ENCODE data around the gene CRB3. TPM values are rescaled to one million over a fixed set of nuclear protein-coding genes. Genes with fewer than 3 reads are reported as not detected.

Gene CRB3
- polyA plus RNA-seq, 2 donors: 50.8 to 87.6 TPM

- Histone ChIP-seq H3K4me3 (ENCODE audit: low read depth in 1 of 2, low read length in 2 of 2) (no peak overlapping the region), H3K27ac (ENCODE audit: low read depth in 2 of 2, low read length in 1 of 2) (no peak overlapping the region), H3K27me3 (ENCODE audit: control insufficient read depth in 1 of 2, insufficient read depth in 2 of 2, low read length in 2 of 2) (no peaks in the 10 kb centered on the region), H3K9me3 (ENCODE audit: control insufficient read depth in 2 of 2, insufficient read depth in 1 of 2, low read depth in 1 of 2, low read length in 1 of 2) (peaks cover 2 to 12% of the 10 kb centered on the region in 2 donors), H3K4me1 (ENCODE audit: control insufficient read depth in 2 of 2, insufficient read depth in 2 of 2, low read length in 1 of 2) (no peaks in the 10 kb centered on the region), H3K36me3 (ENCODE audit: control insufficient read depth in 2 of 2, insufficient read depth in 2 of 2, low read length in 1 of 2) (peaks cover 17 to 23% of the 10 kb centered on the region in 2 donors)
- WGBS, 2 donors: 95 to 96% methylated on average over 19 of the region's 19 CpGs
Observed at GRCh38 chr19:6452223-6452614, 11.9 kb upstream of the CRB3 start.

DNA sequence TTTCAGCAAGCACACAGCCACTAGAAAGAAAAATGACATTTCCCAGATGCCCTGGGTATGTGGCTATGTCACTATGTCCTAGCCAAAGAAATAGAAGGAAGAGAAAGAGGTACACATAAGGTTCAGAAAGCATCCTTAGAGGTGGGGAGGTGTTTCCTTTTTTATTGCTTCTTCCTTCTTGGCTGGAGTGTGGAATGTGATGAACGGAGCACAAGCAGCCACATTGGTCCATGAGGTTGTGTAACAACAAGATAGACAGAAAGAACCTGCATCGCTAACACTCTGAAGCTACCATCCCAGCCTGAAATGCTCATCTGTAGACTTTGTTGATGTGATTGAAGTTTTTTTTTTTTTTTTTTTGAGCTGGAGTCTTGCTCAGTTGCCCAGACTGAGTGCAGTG lies 11.2 kb upstream of the CRB3 start:
- Histone ChIP-seq H3K4me1 (ENCODE audit: control insufficient read depth in 2 of 2, insufficient read depth in 2 of 2, low read length in 1 of 2) (no peaks in the 10 kb centered on the region), H3K4me3 (ENCODE audit: low read depth in 1 of 2, low read length in 2 of 2) (no peak overlapping the region), H3K27me3 (ENCODE audit: control insufficient read depth in 1 of 2, insufficient read depth in 2 of 2, low read length in 2 of 2) (no peaks in the 10 kb centered on the region), H3K36me3 (ENCODE audit: control insufficient read depth in 2 of 2, insufficient read depth in 2 of 2, low read length in 1 of 2) (peaks cover 17 to 23% of the 10 kb centered on the region in 2 donors), H3K9me3 (ENCODE audit: control insufficient read depth in 2 of 2, insufficient read depth in 1 of 2, low read depth in 1 of 2, low read length in 1 of 2) (peaks cover 2 to 12% of the 10 kb centered on the region in 2 donors), H3K27ac (ENCODE audit: low read depth in 2 of 2, low read length in 1 of 2) (no peak overlapping the region)
- WGBS, 2 donors: 97 to 98% methylated on average over 2 of the region's 2 CpGs

- H3K4me1 ChIP-seq (ENCODE audit: control insufficient read depth in 2 of 2, insufficient read depth in 2 of 2, low read length in 1 of 2): peaks cover 4% of the 10 kb centered on the region in 2 donors
- H3K27me3 ChIP-seq (ENCODE audit: control insufficient read depth in 1 of 2, insufficient read depth in 2 of 2, low read length in 2 of 2): no peaks in the 10 kb centered on the region
- no peak overlapping the region for H3K27ac ChIP-seq (ENCODE audit: low read depth in 2 of 2, low read length in 1 of 2)
- H3K4me3 ChIP-seq (ENCODE audit: low read depth in 1 of 2, low read length in 2 of 2): no peak overlapping the region
- WGBS, 2 donors: 98 to 99% methylated on average over 11 of the region's 11 CpGs
- H3K36me3 ChIP-seq (ENCODE audit: control insufficient read depth in 2 of 2, insufficient read depth in 2 of 2, low read length in 1 of 2): peaks cover 17 to 25% of the 10 kb centered on the region in 2 donors
- peaks cover 2 to 12% of the 10 kb centered on the region in 2 donors for H3K9me3 ChIP-seq (ENCODE audit: control insufficient read depth in 2 of 2, insufficient read depth in 1 of 2, low read depth in 1 of 2, low read length in 1 of 2)
Observed at GRCh38 chr19:6453951-6454565, 10.0 kb upstream of the CRB3 start.

GRCh38 chr19:6455924-6456323 lies 8.1 kb upstream of the CRB3 start:
- Histone ChIP-seq H3K27me3 (ENCODE audit: control insufficient read depth in 1 of 2, insufficient read depth in 2 of 2, low read length in 2 of 2) (no peaks in the 10 kb centered on the region), H3K27ac (ENCODE audit: low read depth in 2 of 2, low read length in 1 of 2) (no peak overlapping the region), H3K4me3 (ENCODE audit: low read depth in 1 of 2, low read length in 2 of 2) (no peak overlapping the region), H3K4me1 (ENCODE audit: control insufficient read depth in 2 of 2, insufficient read depth in 2 of 2, low read length in 1 of 2) (peaks cover 4% of the 10 kb centered on the region in 2 donors), H3K9me3 (ENCODE audit: control insufficient read depth in 2 of 2, insufficient read depth in 1 of 2, low read depth in 1 of 2, low read length in 1 of 2) (peaks cover 2 to 12% of the 10 kb centered on the region in 2 donors), H3K36me3 (ENCODE audit: control insufficient read depth in 2 of 2, insufficient read depth in 2 of 2, low read length in 1 of 2) (peaks cover 17 to 22% of the 10 kb centered on the region in 2 donors)
- WGBS, 2 donors: 92 to 95% methylated on average over 15 of the region's 15 CpGs

DNA sequence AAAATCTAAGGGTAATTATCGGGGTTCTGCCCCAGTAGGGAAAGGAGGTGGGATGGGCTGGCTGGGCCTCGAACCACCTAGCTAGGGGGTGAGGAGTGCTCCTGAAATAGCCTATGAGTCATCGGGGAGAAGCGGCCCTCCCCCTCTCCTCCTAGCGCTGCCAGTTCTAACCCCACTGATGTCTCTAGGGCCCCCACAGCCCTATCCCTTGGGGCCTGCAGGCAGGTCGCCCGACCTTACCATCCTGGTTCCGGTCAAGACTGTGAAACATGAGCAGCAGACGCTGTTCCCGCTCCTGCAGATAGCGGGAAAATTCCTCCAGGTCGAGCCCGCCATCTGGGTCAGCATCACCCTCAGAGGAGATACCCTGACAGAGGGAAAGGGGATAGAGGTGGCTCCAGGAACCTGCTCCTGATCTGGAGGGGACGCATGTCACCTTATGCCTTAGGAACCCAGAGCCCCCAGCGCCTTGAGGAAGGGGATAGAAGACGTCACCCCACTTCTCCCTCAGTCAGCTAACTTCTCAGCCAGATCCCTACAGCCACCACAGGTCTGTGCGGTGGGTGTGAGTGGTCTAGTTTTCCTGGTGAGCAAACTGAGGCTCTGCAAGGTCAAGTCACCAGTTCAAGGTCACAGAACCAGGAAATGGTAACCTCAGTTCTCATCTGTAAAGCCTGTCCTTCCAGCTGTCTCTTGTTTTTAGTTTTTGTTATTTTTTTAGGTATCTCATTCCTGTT lies 5.9 kb upstream of the CRB3 start:
- Histone ChIP-seq H3K27me3 (ENCODE audit: control insufficient read depth in 1 of 2, insufficient read depth in 2 of 2, low read length in 2 of 2) (no peaks in the 10 kb centered on the region), H3K27ac (ENCODE audit: low read depth in 2 of 2, low read length in 1 of 2) (peak overlapping the region; percentile 88 to 98), H3K9me3 (ENCODE audit: control insufficient read depth in 2 of 2, insufficient read depth in 1 of 2, low read depth in 1 of 2, low read length in 1 of 2) (peaks cover 2 to 12% of the 10 kb centered on the region in 2 donors), H3K4me3 (ENCODE audit: low read depth in 1 of 2, low read length in 2 of 2) (peak overlapping the region; percentile 66 to 82), H3K4me1 (ENCODE audit: control insufficient read depth in 2 of 2, insufficient read depth in 2 of 2, low read length in 1 of 2) (peaks cover 4% of the 10 kb centered on the region in 2 donors), H3K36me3 (ENCODE audit: control insufficient read depth in 2 of 2, insufficient read depth in 2 of 2, low read length in 1 of 2) (peaks cover 13 to 19% of the 10 kb centered on the region in 2 donors)
- 81 to 83% methylated on average over 16 to 17 of the region's 17 CpGs for WGBS, 2 donors

DNA sequence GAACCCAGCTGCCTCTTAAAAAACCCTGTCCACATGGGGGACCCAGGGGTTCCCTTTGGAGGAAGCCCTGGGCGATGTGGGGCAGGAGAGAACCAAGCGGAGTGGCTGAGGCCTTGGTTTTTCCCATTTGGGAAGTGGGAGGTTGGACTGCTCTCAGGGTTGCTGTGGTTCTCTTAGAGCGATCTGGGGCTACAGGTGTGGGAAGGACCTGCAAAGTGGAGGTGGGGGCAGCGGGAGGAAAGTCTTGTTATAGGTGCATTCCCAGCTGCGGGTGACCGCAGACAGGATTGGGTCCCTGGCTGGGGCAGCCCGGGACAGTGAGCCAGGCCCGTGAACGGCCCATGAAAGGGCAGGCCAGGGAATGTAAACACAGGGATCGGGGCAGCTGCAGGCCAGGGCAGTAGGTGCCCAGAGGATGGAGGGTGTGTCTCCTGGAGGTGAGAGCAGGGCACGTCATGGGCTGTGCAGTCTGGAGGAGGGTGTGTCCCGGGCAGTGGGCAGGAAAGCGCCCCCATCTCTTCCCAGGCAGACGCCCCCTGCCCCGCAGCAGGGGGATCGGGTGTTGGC lies 5.3 kb upstream of the CRB3 start:
- WGBS, 2 donors: 33 to 37% methylated on average over 16 of the region's 16 CpGs
- H3K4me3 ChIP-seq (ENCODE audit: low read depth in 1 of 2, low read length in 2 of 2): peak overlapping the region; percentile 66 to 82
- H3K36me3 ChIP-seq (ENCODE audit: control insufficient read depth in 2 of 2, insufficient read depth in 2 of 2, low read length in 1 of 2): peaks cover 9 to 15% of the 10 kb centered on the region in 2 donors
- H3K27me3 ChIP-seq (ENCODE audit: control insufficient read depth in 1 of 2, insufficient read depth in 2 of 2, low read length in 2 of 2): no peaks in the 10 kb centered on the region
- H3K9me3 ChIP-seq (ENCODE audit: control insufficient read depth in 2 of 2, insufficient read depth in 1 of 2, low read depth in 1 of 2, low read length in 1 of 2): peaks cover 2 to 11% of the 10 kb centered on the region in 2 donors
- peaks cover 4 to 6% of the 10 kb centered on the region in 2 donors for H3K4me1 ChIP-seq (ENCODE audit: control insufficient read depth in 2 of 2, insufficient read depth in 2 of 2, low read length in 1 of 2)
- peak overlapping the region; percentile 88 to 98 for H3K27ac ChIP-seq (ENCODE audit: low read depth in 2 of 2, low read length in 1 of 2)

DNA sequence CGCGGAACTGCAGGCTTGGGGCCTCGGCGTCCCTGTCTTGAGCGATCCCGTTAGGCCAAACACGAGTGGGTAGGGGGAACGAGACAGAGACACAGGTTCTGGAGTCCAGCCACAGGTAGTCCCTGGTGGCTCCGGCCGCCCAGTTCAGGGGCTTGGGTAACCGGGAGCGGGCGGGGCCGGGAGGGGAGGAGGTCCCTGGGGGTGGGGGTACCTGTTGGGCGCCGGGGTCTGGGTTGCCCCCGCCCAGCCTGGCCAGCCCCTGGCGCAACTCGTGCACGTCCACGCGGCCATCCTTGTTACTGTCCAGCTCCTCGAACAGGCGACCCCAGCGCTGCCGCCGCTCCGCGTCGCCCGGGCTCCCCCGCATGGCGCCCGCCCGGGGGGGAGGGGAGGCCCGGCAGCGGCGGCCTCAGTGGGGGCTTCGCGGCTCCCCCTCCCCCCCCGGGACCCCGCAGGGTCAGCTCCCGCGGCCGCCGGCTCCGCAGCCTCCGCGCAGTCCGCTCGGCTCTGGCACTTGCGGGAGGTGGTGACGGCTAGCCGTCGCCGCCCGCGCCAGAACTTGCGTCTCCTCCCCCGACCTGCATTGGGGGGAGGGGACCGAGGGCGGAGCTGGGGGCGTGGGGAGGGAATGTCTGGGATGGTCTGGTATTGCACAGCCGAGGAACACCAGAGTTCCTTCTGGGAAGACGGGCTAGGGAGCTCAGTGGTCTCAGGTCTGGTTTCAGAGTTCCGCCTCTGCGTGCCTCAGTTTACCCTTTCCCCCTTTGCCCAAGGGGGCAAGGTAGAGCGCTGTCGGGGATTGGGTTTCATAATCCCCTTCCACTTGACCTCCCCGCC lies 4.6 kb upstream of the CRB3 start, which contains the start of gene SLC25A23:
Gene SLC25A23, minus strand, starts transcription at position 531 of the 837 bp plus-strand sequence. Its CDS starts 164 bp downstream, at position 367.
- Histone ChIP-seq H3K4me1 (ENCODE audit: control insufficient read depth in 2 of 2, insufficient read depth in 2 of 2, low read length in 1 of 2) (peaks cover 6 to 8% of the 10 kb centered on the region in 2 donors), H3K4me3 (ENCODE audit: low read depth in 1 of 2, low read length in 2 of 2) (peak within 1 kb of the TSS; percentile 66 to 82), H3K36me3 (ENCODE audit: control insufficient read depth in 2 of 2, insufficient read depth in 2 of 2, low read length in 1 of 2) (peaks cover 3 to 8% of the 10 kb centered on the region in 2 donors), H3K9me3 (ENCODE audit: control insufficient read depth in 2 of 2, insufficient read depth in 1 of 2, low read depth in 1 of 2, low read length in 1 of 2) (peaks cover 0 to 4% of the 10 kb centered on the region in 2 donors), H3K27ac (ENCODE audit: low read depth in 2 of 2, low read length in 1 of 2) (peak within 1 kb of the TSS; percentile 88 to 98), H3K27me3 (ENCODE audit: control insufficient read depth in 1 of 2, insufficient read depth in 2 of 2, low read length in 2 of 2) (no peaks in the 10 kb centered on the region)
- 2 to 5% methylated on average over 43 to 70 of the region's 70 CpGs for WGBS, 2 donors

DNA sequence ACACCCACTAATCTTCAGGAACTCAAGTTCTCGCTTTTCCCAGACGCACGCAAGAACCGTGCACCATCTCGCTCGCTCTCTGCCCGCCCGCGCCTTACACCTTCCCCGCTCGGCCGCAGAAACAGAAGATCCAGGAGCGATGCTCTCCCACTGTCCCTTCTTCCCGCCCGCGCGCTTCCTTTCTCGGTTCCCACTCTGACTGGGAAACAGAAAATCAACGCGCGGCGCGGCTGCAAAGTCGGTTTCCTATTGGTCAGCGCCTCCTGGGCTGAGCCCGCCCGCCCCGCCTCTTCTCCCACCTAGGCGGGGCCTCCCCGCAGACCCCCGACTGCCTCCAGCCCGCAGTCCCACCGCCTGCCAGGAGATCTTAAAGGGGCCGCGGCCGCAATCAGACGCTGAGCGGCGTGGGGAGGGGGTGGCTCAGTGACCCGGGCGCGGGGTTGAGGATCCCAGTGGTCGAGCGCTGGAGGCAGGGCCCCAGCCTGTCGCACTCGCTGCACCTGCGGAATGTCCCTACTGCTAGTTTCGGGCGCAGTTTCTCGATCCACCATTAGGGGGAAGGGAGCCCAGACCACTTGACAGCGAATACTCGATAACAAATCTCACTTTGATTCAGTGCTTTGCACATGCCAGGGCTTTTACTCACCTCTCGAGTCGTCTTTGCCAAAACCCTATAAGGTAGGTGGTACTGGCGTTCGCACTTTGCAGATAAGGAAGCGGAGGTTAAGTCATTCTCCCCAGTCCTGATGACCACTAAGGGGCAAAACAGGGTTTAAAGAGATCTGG lies 3.8 kb upstream of the CRB3 start:
- Histone ChIP-seq H3K4me3 (ENCODE audit: low read depth in 1 of 2, low read length in 2 of 2) (peak overlapping the region; percentile 66 to 82), H3K9me3 (ENCODE audit: control insufficient read depth in 2 of 2, insufficient read depth in 1 of 2, low read depth in 1 of 2, low read length in 1 of 2) (peaks cover 0 to 3% of the 10 kb centered on the region in 2 donors), H3K27me3 (ENCODE audit: control insufficient read depth in 1 of 2, insufficient read depth in 2 of 2, low read length in 2 of 2) (no peaks in the 10 kb centered on the region), H3K4me1 (ENCODE audit: control insufficient read depth in 2 of 2, insufficient read depth in 2 of 2, low read length in 1 of 2) (peaks cover 6 to 10% of the 10 kb centered on the region in 2 donors), H3K27ac (ENCODE audit: low read depth in 2 of 2, low read length in 1 of 2) (peak overlapping the region; percentile 88 to 98), H3K36me3 (ENCODE audit: control insufficient read depth in 2 of 2, insufficient read depth in 2 of 2, low read length in 1 of 2) (peaks cover 0 to 5% of the 10 kb centered on the region in 2 donors)
- 1% methylated on average over 57 of the region's 57 CpGs for WGBS, 2 donors
